Gastroesophageal sphincter (tissue), 3 donors: Measurements from ENCODE around the gene RBL2.

Experiments used
- POLR2A ChIP-seq, 2 donors: fragments of 450-650 bp; IDR thresholded peaks; one replicate each; pipeline ENCODE4 v1.6.1; 2017; ENCODE audit warnings: antibody characterized with exemption in 2 of 2, mild to moderate bottlenecking in 2 of 2, moderate library complexity in 1 of 2
- TF ChIP-seq, protein P1 (sequence below), 4 experiments: fragments of 200-600 bp in 2 of 4; fragments of 450-650 bp in 2 of 4; sonication (generic) in 1 of 4; IDR thresholded peaks; one replicate each; pipeline ENCODE4 v1.5.1; 2017 to 2019; ENCODE audit warnings: antibody characterized with exemption in 4 of 4, mild to moderate bottlenecking in 2 of 4, moderate library complexity in 2 of 4

- TF ChIP-seq, protein P1, sequence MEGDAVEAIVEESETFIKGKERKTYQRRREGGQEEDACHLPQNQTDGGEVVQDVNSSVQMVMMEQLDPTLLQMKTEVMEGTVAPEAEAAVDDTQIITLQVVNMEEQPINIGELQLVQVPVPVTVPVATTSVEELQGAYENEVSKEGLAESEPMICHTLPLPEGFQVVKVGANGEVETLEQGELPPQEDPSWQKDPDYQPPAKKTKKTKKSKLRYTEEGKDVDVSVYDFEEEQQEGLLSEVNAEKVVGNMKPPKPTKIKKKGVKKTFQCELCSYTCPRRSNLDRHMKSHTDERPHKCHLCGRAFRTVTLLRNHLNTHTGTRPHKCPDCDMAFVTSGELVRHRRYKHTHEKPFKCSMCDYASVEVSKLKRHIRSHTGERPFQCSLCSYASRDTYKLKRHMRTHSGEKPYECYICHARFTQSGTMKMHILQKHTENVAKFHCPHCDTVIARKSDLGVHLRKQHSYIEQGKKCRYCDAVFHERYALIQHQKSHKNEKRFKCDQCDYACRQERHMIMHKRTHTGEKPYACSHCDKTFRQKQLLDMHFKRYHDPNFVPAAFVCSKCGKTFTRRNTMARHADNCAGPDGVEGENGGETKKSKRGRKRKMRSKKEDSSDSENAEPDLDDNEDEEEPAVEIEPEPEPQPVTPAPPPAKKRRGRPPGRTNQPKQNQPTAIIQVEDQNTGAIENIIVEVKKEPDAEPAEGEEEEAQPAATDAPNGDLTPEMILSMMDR (IDR thresholded peaks at IDR 0.05) = no peak
- TF ChIP-seq POLR2A (IDR thresholded peaks at IDR 0.05) = no peak
Observed at GRCh38 chr16:53458635-53459034, 24.4 kb downstream of the RBL2 start.
